8988T (cell line): Measurements from ENCODE around the gene MIA2.
"Not testable (repeated sequence)": the region's sequence is repeated elsewhere in the genome, so short reads cannot be mapped to it uniquely, and the experiment has no call there.

Experiments used
- DNase-seq: peaks from one replicate; pipeline ENCODE4 v3.0.0; 2011

Gene MIA2, protein sequence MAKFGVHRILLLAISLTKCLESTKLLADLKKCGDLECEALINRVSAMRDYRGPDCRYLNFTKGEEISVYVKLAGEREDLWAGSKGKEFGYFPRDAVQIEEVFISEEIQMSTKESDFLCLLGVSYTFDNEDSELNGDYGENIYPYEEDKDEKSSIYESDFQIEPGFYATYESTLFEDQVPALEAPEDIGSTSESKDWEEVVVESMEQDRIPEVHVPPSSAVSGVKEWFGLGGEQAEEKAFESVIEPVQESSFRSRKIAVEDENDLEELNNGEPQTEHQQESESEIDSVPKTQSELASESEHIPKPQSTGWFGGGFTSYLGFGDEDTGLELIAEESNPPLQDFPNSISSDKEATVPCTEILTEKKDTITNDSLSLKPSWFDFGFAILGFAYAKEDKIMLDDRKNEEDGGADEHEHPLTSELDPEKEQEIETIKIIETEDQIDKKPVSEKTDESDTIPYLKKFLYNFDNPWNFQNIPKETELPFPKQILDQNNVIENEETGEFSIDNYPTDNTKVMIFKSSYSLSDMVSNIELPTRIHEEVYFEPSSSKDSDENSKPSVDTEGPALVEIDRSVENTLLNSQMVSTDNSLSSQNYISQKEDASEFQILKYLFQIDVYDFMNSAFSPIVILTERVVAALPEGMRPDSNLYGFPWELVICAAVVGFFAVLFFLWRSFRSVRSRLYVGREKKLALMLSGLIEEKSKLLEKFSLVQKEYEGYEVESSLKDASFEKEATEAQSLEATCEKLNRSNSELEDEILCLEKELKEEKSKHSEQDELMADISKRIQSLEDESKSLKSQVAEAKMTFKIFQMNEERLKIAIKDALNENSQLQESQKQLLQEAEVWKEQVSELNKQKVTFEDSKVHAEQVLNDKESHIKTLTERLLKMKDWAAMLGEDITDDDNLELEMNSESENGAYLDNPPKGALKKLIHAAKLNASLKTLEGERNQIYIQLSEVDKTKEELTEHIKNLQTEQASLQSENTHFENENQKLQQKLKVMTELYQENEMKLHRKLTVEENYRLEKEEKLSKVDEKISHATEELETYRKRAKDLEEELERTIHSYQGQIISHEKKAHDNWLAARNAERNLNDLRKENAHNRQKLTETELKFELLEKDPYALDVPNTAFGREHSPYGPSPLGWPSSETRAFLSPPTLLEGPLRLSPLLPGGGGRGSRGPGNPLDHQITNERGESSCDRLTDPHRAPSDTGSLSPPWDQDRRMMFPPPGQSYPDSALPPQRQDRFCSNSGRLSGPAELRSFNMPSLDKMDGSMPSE (N-terminal part only)

DNA sequence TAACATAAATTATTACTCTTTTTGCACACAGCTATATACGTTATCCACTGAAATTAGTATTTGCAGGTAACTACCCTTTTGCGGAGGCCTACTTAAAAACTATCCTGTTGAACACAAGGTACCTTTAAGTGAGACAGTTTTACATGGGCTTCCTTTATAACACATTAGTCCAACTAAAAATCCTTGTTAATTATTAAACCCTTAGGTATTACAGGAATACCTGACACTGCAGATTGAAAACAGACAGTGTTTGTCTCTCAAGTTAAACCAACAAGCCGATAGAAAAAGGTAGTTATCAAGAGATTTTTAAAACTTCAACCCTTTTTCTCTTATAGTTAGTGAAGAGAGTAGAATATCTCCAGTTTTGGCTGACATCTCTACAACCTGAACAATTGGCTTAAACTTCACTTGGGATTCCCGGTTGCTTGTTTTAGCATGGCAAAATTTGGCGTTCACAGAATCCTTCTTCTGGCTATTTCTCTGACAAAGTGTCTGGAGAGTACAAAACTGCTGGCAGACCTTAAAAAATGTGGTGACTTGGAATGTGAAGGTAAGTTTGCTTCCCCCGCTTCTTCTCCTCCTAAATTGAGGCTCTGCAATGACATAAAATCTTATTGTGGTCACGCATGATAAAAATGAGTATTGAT, at the start of gene MIA2:
Gene MIA2, plus strand, starts transcription at position 236 of the 647 bp plus-strand sequence. Its CDS starts 200 bp downstream, at position 436.
- no peak for DNase-seq

GRCh38 chr14:39184628-39185255, 49.0 kb upstream of the MIA2 start:
- DNase-seq, result no peak

DNA sequence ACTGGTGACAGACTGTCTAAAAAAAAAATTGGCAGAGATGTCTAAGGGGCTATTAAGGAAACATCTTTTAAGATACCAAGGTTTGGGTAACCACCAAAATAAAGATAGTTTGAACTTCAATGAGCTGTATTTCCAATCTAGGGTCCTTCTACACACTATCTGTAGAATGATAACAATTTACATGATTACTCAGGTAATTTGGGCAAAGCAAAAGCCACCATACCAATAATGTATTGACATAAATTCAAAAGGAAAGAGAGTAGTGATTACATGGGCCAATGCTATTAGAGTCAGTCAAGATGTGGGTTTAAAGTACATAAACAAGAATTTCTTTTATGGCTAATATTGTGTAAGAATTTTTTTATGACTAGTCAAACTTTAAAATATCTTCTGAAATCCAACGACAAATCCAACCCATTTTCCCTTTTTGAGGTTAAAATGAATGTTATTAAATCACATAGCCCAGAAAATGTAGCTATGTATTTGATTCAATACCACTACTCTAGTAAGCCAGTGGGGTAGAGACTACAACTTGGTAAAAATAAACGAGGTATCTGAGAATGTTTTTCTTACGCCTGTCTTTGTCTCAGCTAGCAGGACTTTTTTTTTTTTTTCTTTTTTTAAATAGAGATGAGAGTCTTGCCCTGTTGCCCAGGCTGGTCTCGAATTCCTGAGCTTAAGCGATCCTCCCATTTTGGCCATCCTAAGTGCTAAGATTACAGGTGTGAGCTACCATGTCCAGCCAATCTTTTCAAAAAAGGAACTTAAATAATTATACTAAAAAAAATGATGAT, 48.3 kb upstream of the MIA2 start:
- no peak for DNase-seq

GRCh38 chr14:39186941-39187525, 46.7 kb upstream of the MIA2 start:
- no peak for DNase-seq

DNA sequence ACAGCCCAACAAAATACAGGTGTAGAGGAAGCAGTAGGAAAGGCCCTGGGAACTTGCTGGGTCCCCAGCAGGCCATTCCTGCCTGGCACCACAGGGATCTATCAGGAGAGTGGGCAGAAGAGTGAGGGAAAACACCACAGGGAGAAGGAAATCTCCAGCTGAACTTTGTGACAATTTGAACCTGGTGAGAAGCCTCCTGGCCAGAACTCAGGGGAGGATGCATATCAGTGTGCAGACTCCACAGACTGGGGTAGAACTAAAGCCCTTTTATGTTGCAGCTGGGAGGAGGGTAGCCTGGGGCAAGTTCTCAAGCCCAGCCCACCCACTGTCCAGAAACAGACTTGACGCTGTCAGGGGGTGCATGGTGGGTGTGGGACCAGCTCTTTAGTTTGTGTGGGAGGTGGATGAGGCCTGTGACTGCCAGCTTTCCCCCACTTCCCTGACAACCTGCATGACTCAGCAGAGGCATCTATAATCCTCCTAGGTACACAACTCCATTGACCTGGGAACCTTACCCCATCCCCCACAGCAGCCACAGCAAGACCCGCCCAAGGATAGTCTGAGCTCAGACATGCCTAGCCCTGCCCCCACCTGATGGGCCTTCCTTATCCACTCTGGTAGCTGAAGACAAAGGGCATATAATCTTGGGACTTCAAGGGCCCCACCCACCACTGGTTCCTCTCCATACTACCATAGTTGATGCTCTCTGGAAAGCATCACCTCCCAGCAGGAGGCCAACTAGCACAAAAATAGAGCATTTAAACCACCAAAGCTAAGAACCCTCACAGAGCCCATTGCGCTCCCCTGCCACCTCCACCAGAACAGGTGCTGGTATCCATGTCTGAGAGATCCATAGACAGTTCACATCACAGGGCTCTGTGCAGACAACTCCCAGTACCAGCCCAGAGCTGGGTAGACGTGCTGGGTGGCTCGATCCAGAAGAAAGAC, 29.8 kb upstream of the MIA2 start:
- DNase-seq, result no peak

DNA sequence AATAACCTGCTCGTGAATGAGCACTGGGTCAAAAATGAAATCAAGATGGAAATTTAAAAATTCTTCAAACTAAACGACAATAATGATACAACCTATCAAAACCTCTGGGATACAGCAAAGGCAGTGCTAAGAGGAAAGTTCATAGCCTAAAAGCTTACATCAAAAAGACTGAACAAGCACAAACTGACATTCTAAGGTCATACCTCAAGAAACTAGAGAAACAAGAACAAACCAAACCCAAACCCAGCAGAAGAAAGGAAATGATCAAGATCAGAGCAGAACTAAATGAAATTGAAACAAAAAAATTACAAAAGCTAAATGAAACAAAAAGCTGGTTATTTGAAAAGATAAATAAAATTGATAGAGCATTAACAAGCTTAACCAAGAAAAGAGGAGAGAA, 26.3 kb upstream of the MIA2 start:
- not testable (repeated sequence) for DNase-seq

GRCh38 chr14:39211109-39211741, 22.5 kb upstream of the MIA2 start:
- no peak for DNase-seq

DNA sequence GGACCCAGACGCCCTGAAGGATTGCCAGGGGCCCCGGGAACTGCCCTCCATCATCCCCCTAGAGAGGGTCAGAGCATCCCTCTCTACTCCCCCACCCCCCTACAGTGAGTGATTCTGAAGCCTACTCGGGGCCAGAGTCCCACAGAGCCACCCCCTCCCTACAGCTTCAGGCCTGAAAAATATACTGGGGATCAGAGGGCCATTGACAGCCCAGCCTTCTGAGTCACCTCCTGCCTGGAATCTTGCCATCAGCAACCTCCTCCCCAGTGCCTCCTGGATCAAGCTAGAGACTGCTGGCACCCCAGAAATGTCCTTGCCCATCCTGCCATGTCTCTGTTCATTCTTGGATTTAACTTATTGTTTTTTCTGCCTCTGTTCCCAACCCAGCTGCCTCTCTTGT, 21.7 kb upstream of the MIA2 start:
- DNase-seq, result no peak

- no peak for DNase-seq
Observed at GRCh38 chr14:39212693-39213092, 21.0 kb upstream of the MIA2 start.

- no peak for DNase-seq
Observed at GRCh38 chr14:39217214-39217879, 16.4 kb upstream of the MIA2 start.

- DNase-seq, result no peak
Observed at GRCh38 chr14:39218171-39218769, 15.4 kb upstream of the MIA2 start.

DNA sequence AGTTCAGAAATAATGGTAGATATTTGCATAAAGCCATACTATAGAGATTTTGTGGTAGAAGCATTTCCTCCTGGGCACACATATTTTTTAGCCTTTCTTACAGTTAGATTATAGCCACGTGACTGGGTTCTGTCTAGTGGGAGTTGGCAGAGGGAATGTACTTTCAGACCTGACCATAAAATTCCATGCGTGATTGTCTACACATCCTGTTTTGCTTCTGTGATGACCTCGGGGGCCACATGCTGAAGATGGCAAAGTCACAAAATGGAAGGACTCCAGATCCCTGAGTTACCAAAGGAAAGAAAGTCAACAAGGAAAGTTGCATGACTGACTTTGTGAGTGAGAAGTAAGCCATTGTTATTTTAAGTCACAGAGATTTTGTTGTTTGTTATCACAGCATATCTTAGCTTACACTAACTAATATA, 14.6 kb upstream of the MIA2 start:
- no peak for DNase-seq

- DNase-seq, result not testable (repeated sequence)
Observed at GRCh38 chr14:39220473-39220872, 13.2 kb upstream of the MIA2 start.

- DNase-seq, result no peak
Observed at GRCh38 chr14:39228044-39228443, 5.7 kb upstream of the MIA2 start.

GRCh38 chr14:39228509-39229221, 5.0 kb upstream of the MIA2 start:
- DNase-seq, result no peak

DNA sequence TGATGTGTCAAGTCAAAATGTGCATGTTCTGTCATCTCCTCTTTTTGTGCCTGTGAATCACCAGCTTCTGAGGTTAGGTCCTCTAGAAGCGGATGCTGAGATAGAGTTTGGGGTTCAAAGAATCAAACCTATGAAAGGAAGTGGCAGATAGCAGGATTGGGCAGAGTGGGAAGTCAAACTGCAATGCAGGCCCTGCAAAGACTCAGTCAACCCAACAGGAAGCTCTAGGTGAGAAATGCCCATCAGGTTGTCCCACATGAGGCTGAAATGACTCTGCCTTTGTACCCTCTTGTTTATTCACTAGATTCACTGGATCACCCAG, 4.5 kb upstream of the MIA2 start:
- DNase-seq, result no peak

- DNase-seq, result no peak
Observed at GRCh38 chr14:39229601-39230110, 4.1 kb upstream of the MIA2 start.
